GM18951 (cell line): ENCODE results near the gene RPL15.
A peak's percentile ranks its signal among the peaks of the same experiment; 100 is the strongest.
"Not testable (repeated sequence)": the region's sequence is repeated elsewhere in the genome, so short reads cannot be mapped to it uniquely, and the experiment has no call there.

Experiments
- POLR2A ChIP-seq: IDR thresholded peaks from 4 replicates; pipeline ENCODE4 v1.6.1; 2011; ENCODE audit warnings: mild to moderate bottlenecking; ENCODE audit not compliant: insufficient read length, insufficient read depth; ENCODE audit errors: extremely low read depth
- in situ Hi-C: fragments of 300-500 bp; cut with MboI; formaldehyde crosslinking; loops from one replicate; pipeline ENCODE4 v1.12.0; 2022; ENCODE audit warnings: low sequenced_read_pairs, mixed read lengths, inconsistent platforms; ENCODE audit not compliant: unreplicated experiment

RPL15 gene

DNA sequence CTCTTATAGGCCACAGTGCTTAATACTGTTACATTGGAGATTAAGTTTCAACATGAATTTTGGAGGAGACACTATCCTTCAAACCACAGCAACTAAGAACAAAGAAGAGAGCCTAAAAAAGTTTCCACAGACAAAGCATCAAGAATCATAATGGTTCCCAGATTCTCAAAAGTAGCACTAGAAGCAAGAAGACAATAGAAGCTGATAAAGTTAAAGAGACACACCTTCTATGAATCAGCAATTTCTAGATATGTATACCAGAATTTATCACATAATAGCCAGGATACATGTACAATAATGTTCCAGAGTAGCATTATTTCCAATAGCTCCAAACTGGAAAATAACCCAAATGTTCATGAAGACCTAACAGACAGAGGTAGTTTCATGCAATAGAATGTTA, 12.4 kb upstream of the RPL15 start:
- TF ChIP-seq POLR2A: no peak
- in situ Hi-C loops: no loop called here

DNA sequence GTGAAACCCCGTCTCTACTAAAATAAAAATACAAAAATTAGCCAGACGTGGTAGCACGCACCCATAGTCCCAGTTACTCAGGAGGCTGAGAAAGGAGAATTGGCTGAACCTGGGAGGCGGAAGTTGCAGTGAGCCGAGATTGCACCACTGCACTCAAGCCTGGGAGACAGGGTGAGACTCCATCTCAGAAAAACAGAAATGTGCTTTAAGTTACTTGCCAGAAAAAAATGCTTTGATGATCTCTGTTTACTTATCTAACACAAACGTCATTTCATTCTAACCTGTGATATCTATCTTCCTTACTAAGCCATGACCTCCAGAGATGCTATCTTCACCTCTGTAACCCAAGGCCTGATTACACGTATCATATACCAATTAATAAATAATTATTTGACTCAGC, 7.6 kb upstream of the RPL15 start:
- in situ Hi-C loops: no loop called here
- no peak for TF ChIP-seq POLR2A

DNA sequence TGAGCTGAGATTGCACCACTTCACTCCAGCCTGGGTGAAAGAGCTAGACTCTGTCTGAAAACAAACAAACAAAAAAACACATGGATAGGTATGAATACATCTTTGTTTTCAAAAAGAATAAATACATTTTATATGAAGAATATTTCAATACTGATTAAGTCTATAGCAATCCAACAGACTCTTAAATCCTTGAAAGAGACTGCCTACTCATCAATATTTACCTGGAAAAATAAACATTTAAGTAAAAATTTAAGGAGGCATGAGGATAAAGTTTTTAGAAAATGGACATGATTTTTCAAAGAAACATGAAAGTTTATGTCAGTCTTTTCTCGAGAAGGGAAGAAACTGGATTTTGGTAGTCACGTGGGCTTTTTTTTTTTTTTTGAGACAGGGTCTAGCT, 5.5 kb upstream of the RPL15 start:
- TF ChIP-seq POLR2A: no peak
- in situ Hi-C loops: no loop called here

DNA sequence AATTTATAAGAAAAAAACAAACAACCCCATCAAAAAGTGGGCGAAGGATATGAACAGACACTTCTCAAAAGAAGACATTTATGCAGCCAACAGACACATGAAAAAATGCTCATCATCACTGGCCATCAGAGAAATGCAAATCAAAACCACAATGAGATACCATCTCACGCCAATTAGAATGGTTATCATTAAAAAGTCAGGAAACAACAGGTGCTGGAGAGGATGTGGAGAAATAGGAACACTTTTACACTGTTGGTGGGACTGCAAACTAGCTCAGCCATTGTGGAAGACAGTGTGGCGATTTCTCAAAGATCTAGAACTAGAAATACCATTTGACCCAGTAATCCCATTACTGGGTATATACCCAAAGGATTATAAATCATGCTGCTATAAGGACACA, 4.6 kb upstream of the RPL15 start:
- in situ Hi-C loops: not testable (repeated sequence)

DNA sequence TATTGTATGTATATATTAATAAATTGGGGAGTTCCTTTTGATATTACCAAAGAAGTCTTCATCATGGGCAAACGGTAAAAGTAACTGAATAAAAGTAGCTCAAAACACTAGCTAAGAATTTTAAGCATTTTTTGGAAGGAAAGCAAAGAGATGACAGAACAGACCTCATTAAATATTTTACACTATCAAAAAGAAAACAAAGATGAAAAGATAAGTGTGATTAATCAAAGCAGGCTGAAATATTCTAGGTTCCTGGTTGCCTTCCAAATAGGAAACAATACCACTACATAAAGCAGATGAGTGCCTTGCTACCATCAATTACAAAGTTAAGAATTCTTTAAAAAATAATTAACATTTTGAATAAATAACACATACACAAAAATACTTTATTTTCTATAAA, 3.8 kb upstream of the RPL15 start:
- no peak for TF ChIP-seq POLR2A
- in situ Hi-C loops: no loop called here

DNA sequence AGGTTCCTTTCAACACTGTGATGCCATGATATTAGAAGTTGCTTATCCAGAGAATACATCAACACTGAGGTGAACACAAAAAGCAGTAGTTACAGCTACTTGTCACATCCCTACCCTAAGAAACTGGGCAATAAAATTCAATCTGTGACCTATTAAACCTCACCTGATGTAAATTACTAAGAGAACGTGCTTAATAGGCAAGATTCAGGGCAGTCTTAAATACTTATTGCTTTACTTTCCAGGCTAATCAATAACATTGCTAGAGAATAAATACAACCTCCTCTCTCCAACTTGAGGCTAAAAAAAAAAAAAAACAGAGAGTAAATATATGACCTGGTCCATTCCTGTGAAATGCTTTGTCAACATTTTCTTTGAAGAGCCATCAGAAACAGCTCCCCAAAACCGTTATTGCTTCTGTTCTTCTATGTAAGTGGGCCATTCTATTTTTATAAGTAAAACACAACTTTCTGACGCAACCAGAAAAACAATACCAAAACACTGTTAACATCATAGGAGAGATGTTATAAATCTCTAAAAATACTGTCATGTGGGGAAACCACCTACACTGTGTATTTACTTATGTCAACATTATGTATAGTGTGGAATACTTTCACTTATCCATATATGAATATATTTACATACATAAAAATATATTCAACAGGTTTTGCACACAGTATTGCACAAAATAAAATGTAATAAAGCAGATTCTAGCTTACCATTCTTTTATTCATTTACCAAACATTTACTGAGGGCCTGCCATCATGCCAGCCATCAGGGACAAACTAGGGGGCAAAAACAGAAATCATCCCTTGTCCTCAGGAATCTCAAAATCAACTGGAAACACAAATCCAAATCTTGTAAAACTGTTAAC, 2.8 kb upstream of the RPL15 start:
- in situ Hi-C loops: no loop called here
- no peak for TF ChIP-seq POLR2A

DNA sequence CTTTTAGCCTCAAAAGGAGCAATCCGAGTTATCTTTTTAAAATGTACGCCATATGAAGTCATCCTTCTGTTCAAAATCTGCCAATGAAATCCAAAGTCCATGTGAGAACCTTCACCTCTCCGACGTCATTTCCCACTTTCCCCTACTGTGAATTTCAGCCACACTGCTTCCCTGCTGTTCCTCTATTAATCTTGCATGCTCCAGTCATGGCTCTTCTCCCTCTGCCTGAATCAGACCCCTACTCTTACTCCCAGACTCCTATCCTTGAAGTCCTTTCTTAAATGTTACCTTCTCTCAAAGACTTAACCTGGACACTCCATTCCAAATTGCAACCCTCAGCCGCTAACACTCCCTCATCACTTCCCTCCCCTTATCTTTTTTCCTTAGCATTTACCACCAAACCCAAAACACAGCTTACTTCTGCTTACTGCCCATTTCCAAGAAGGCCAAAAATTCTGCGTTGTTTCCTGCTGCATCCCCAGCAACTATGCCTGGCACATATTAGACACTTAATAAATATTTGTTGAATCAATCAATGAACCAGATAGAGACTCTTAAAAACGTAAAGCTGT, 1.3 kb upstream of the RPL15 start:
- in situ Hi-C loops: no loop called here
- no peak for TF ChIP-seq POLR2A

DNA sequence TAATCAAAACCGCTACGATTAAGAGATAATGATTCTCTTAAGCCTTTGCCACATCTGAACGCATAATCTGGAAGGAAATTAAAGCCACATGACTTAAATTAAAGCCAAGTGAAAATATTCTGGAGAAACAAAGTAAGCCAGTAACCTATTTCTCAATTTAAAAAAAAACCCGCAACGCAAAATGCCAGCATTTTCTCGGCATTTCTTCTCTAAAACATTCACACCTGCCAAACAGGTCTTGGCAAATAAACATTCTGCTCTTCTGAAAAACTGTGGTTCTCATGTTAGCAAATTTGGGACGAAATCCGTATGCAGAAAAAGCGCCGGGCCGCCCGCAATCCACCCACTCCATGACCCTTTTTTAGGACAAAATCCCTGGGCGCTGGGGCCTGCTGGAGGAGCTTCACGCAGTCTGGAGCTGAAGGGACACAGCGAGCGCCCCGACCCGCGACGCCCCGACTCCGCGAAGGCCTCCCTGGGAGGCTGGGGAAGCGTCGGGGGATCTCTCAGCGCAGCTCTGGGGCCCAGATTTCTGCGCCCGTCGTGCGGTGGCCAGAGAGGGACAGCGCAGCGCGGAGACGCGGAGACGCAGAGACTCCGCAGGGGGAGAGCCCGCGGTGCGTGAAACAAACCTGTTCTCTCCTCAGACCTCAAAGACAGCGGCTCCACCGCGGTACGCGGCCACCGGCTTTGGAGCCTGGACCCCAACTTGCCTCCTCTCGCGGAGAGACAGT, 613 bp upstream of the RPL15 start:
- in situ Hi-C loops: no loop called here

DNA sequence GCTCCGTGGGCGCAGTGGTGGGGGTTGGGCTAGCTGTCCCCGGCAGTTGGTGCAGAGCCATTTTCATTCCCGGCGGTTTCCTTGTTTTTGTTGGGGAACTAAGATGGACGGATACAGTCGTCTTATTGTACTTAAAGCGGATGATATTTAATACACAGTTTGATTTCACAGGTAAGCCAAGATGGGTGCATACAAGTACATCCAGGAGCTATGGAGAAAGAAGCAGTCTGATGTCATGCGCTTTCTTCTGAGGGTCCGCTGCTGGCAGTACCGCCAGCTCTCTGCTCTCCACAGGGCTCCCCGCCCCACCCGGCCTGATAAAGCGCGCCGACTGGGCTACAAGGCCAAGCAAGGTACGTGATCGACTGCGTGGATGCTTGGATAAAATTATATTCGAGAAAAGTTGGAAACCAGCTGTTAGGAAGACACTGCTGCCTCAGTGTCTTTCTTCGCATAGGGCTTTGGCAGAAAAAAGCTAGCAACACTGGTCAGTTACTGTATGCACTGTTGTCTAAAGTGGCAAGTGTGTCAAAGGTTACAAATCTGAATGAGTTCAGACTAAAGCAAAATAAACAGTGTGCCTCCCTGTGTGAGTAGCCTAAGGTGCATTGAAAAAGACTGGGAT, 859 bp downstream of the RPL15 start:
- in situ Hi-C loops: not testable (repeated sequence)

More for the DNA sequence above, 613 bp upstream of the RPL15 start:
- no peak for TF ChIP-seq POLR2A

DNA sequence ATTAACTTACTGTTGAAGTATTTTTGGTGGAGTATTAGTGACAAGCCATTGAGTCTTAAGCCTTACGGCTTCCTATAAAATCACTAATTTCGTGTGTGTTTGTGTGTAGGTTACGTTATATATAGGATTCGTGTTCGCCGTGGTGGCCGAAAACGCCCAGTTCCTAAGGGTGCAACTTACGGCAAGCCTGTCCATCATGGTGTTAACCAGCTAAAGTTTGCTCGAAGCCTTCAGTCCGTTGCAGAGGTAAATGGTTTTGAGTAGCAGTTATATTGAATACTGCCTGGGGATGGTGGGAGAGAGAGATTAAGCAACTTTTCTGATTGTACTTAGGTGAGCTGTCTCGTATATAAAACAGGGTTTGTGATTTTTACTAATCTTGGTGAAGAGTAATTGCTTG, 1.4 kb downstream of the RPL15 start:
- in situ Hi-C loops: not testable (repeated sequence)

DNA sequence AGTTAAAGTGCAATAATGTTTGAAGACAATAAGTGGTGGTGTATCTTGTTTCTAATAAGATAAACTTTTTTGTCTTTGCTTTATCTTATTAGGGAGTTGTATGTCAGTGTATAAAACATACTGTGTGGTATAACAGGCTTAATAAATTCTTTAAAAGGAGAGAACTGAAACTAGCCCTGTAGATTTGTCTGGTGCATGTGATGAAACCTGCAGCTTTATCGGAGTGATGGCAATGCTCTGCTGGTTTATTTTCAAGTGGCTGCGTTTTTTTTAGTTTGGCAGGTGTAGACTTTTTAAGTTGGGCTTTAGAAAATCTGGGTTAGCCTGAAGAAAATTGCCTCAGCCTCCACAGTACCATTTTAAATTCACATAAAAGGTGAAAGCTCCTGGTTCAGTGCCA, 2.7 kb downstream of the RPL15 start:
- in situ Hi-C loops: no loop called here
- no peak for TF ChIP-seq POLR2A

DNA sequence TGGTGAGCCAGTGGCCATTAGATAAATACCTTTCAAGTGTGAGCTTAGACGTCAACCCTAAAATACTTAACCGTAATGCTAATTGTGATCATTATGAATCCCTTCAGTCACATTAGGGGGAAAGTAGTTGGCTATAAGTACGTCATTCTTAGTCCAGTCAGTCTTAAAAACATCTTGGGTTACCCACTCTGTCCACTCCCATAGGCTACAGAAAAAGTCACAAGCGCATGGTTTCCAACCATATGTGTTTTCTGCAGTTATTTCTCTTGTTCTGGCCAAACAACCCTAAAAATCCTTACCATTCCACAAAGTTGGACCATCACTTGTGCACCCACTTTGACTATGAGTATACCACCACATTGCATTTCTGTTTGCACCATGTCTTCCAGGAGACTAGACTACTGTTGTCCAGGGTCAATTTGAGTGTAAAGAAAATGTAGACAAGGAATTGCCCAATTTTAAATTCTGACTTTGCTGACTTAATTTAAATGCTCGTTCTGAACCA, 3.3 kb downstream of the RPL15 start:
- TF ChIP-seq POLR2A: no peak
- in situ Hi-C loops: no loop called here

DNA sequence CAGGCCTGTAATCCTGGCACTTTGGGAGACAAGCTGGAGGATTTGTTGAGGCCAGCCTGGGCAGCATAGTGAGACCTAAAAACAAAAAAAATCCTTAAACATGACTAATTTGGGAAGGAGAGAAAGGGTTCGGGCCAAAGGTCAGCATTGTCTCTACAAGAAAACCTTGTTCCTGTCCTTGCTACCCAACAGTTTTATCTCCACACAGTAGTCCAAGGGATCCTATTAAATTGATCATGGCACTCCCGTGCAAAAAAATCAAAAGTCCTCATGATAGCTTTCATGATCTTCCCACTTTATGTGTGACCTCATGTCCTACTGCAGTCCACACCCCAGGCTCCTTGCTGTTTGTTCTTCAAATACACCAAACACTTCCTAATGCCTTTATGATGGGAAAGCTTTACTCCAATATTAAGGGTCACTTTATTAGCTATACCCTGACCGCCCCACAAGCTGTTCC, 4.2 kb downstream of the RPL15 start:
- TF ChIP-seq POLR2A: peak; percentile 9
- in situ Hi-C loops: no loop called here
